Endodermal cell (in vitro differentiated cells): ENCODE data around the gene DNM1L. TPM values are rescaled to one million over a fixed set of nuclear protein-coding genes. Genes with fewer than 3 reads are reported as not detected.

Experiments
- DNase-seq: peaks from one replicate; pipeline ENCODE4 v3.0.0-alpha.2; 2017
- H3K27ac ChIP-seq: 2 replicates; pipeline ENCODE4 v1.5.1; 2013; ENCODE audit warnings: mild to moderate bottlenecking, low read depth, low read length, moderate library complexity
- H3K27me3 ChIP-seq: 2 replicates; pipeline ENCODE4 v1.6.1; 2013; ENCODE audit warnings: mild to moderate bottlenecking, low read length, moderate library complexity; ENCODE audit not compliant: insufficient read depth, control insufficient read depth, poor library complexity, severe bottlenecking
- H3K36me3 ChIP-seq: 2 replicates; pipeline ENCODE4 v1.7.0; 2013; ENCODE audit warnings: mild to moderate bottlenecking, low read length, moderate library complexity; ENCODE audit not compliant: control insufficient read depth, insufficient read depth
- H3K4me1 ChIP-seq: one replicate; pipeline ENCODE4 v1.7.0; 2013; ENCODE audit warnings: low read length; ENCODE audit not compliant: control insufficient read depth, insufficient read depth
- H3K4me3 ChIP-seq: 2 replicates; pipeline ENCODE4 v1.5.1; 2013; ENCODE audit warnings: mild to moderate bottlenecking, low read length, moderate library complexity
- H3K9ac ChIP-seq: 2 replicates; pipeline ENCODE4 v1.6.1; 2013; ENCODE audit warnings: mild to moderate bottlenecking, low read length, moderate library complexity; ENCODE audit not compliant: poor library complexity, severe bottlenecking; ENCODE audit errors: extremely low read depth
- H3K9me3 ChIP-seq: 2 replicates; pipeline ENCODE4 v1.6.1; 2013; ENCODE audit warnings: mild to moderate bottlenecking, low read length, moderate library complexity; ENCODE audit not compliant: control insufficient read depth
- H3K27ac Mint-ChIP-seq: 2 replicates; pipeline ENCODE4 v1.8.0; 2020; ENCODE audit warnings: mixed read lengths
- H3K27me3 Mint-ChIP-seq: 2 replicates; pipeline ENCODE4 v1.8.0; 2021; ENCODE audit warnings: mild to moderate bottlenecking, mixed read lengths; ENCODE audit not compliant: insufficient read depth
- H3K36me3 Mint-ChIP-seq: 2 replicates; pipeline ENCODE4 v1.8.0; 2020; ENCODE audit warnings: low read depth, mixed read lengths
- H3K4me1 Mint-ChIP-seq: 2 replicates; pipeline ENCODE4 v1.8.0; 2020; ENCODE audit warnings: mixed read lengths
- H3K4me3 Mint-ChIP-seq: 2 replicates; pipeline ENCODE4 v1.8.0; 2020; ENCODE audit warnings: mild to moderate bottlenecking, moderate library complexity, mixed read lengths
- H3K9me3 Mint-ChIP-seq: 2 replicates; pipeline ENCODE4 v1.8.0; 2020; ENCODE audit warnings: mild to moderate bottlenecking, mixed read lengths
- CTCF ChIP-seq: fragments of 200-600 bp; sonication (generic); conservative IDR thresholded peaks from 2 replicates; pipeline ENCODE4 v1.5.0; 2021; ENCODE audit warnings: antibody characterized with exemption, mild to moderate bottlenecking
- WGBS, 2 experiments: methylation state at CpG; one replicate each; pipeline versions ENCODE4 v1.1.5 to v1.1.7; 2013; ENCODE audit warnings: missing lambda C conversion rate in 2 of 2, mixed read lengths in 1 of 2; ENCODE audit not compliant: insufficient coverage in 1 of 2, insufficient read length in 1 of 2; 5-methylcytosine and 5-hydroxymethylcytosine counted together
- total RNA-seq, 2 donors: library from RNA; stranded (reverse); fragmentation: NEBNext Ultra II Directional in 1 of 2; extraction: Animal tissue kit (Norgen Biotek cat#: 25700) in 1 of 2; gene quantifications; 2 replicates in 1 of 2; 3 replicates in 1 of 2; pipeline ENCODE4 v1.2.1, GENCODE V29; 2021

DNM1L gene
- total RNA-seq, 2 donors from 2014 or later = 100 to 156 TPM

GRCh38 chr12:32727237-32727636 lies 48.1 kb downstream of the DNM1L start:
- Histone ChIP-seq H3K9ac (no peak overlapping the region), H3K27me3 (no peaks in the 10 kb centered on the region), H3K9me3 (no peaks in the 10 kb centered on the region), H3K4me3 (no peak overlapping the region), H3K4me1 (no peaks in the 10 kb centered on the region), H3K36me3 (peaks cover 83% of the 10 kb centered on the region), H3K27ac (no peak overlapping the region)
- Mint-ChIP-seq H3K27ac (no peak overlapping the region), H3K4me1 (no peaks in the 10 kb centered on the region), H3K4me3 (no peak overlapping the region), H3K9me3 (no peaks in the 10 kb centered on the region), H3K36me3 (peaks cover 70% of the 10 kb centered on the region), H3K27me3 (no peaks in the 10 kb centered on the region)
- 95 to 100% methylated on average over 1 to 3 of the region's 3 CpGs for WGBS, 2 experiments
- DNase-seq = peak; percentile 64
- TF ChIP-seq CTCF = peak; percentile 49

GRCh38 chr12:32734952-32735351 lies 55.9 kb downstream of the DNM1L start:
- no peak overlapping the region for H3K4me3 Mint-ChIP-seq

GRCh38 chr12:32736445-32736844 lies 57.3 kb downstream of the DNM1L start:
- peaks cover 96% of the 10 kb centered on the region for H3K36me3 ChIP-seq
- DNase-seq = no peak
- no peaks in the 10 kb centered on the region for H3K9me3 Mint-ChIP-seq
- no peak overlapping the region for H3K27ac ChIP-seq
- no peak for TF ChIP-seq CTCF
- no peaks in the 10 kb centered on the region for H3K27me3 ChIP-seq
- H3K4me1 Mint-ChIP-seq = peaks cover 9% of the 10 kb centered on the region
- H3K9ac ChIP-seq = no peak overlapping the region
- H3K36me3 Mint-ChIP-seq = peaks cover 79% of the 10 kb centered on the region
- H3K4me3 ChIP-seq = no peak overlapping the region
- no peaks in the 10 kb centered on the region for H3K27me3 Mint-ChIP-seq
- H3K4me3 Mint-ChIP-seq = no peak overlapping the region
- WGBS, 2 experiments = 92 to 94% methylated on average over 2 to 3 of the region's 3 CpGs
- no peaks in the 10 kb centered on the region for H3K4me1 ChIP-seq
- no peak overlapping the region for H3K27ac Mint-ChIP-seq
- H3K9me3 ChIP-seq = no peaks in the 10 kb centered on the region

More at GRCh38 chr12:32734952-32735351, 55.9 kb downstream of the DNM1L start:
- Mint-ChIP-seq H3K27ac (no peak overlapping the region), H3K9me3 (no peaks in the 10 kb centered on the region), H3K27me3 (no peaks in the 10 kb centered on the region), H3K36me3 (peaks cover 70% of the 10 kb centered on the region), H3K4me1 (peaks cover 9% of the 10 kb centered on the region)
- no peaks in the 10 kb centered on the region for H3K27me3 ChIP-seq
- no peaks in the 10 kb centered on the region for H3K4me1 ChIP-seq
- H3K9me3 ChIP-seq = no peaks in the 10 kb centered on the region
- no peak for DNase-seq
- peaks cover 91% of the 10 kb centered on the region for H3K36me3 ChIP-seq
- no peak overlapping the region for H3K9ac ChIP-seq
- 100% methylated on average over 1 of the region's 1 CpG; no CpG with 5 or more reads in 1 of the 2 experiments for WGBS, 2 experiments
- H3K4me3 ChIP-seq = no peak overlapping the region
- H3K27ac ChIP-seq = no peak overlapping the region
- TF ChIP-seq CTCF = peak; percentile 44
